ENCODE results near the gene FAM168A.

DNA sequence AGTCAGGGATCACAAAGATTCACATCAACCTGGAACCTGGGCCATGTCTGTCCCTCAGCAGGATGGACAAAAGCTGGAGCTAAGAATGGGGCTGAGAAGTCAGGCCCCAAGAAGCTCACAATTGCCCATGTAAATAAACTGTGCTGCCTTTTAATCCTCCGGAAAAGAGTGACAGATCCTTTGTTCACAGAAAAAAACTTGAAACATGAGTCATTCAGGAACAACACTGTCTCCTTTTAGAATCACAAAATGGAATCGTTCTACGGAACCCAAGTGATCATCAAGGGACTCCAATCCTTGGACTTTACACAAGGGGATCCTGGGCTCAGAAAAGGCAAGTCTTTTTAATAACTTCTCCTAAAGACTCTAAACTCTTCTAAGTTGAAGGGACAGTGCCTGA is 185.6 kb downstream of the FAM168A start:
- TF ChIP-seq CTCF (IDR thresholded peaks at IDR 0.05; ENCODE audit: poor library complexity) (no peak), EZH2phosphoT487 (IDR thresholded peaks at IDR 0.05; ENCODE audit: low read depth, severe bottlenecking, unreplicated experiment) (no peak)
